Bronchial epithelial cell (primary cell): ENCODE results near the gene PDZD2. TPM values are rescaled to one million over a fixed set of nuclear protein-coding genes. Genes with fewer than 3 reads are reported as not detected.
A peak's percentile ranks its signal among the peaks of the same experiment; 100 is the strongest.

Source experiments
- DNase-seq: peaks from one replicate; pipeline ENCODE4 v3.0.0-alpha.2; 2010; ENCODE audit warnings: low read depth
- FAIRE-seq: peaks from 2 replicates; lab custom pipeline; 2011; peaks lifted over from hg19 to GRCh38; lab: Jason Lieb, UNC
- H3K27me3 ChIP-seq: 2 replicates; pipeline ENCODE4 v1.5.1; 2011; ENCODE audit warnings: low read length; ENCODE audit not compliant: control insufficient read depth, insufficient read depth
- H3K36me3 ChIP-seq: 2 replicates; pipeline ENCODE4 v1.5.1; 2011; ENCODE audit warnings: low read length; ENCODE audit not compliant: control insufficient read depth, insufficient read depth
- H3K4me3 ChIP-seq: 2 replicates; pipeline ENCODE4 v1.5.1; 2011; ENCODE audit warnings: mild to moderate bottlenecking, low read depth, low read length, control low read depth
- CTCF ChIP-seq: IDR thresholded peaks from 2 replicates; pipeline ENCODE4 v1.5.1; 2011; ENCODE audit warnings: mild to moderate bottlenecking, moderate library complexity, low read length, control low read depth, inconsistent platforms; ENCODE audit not compliant: insufficient read depth, severe bottlenecking
- total RNA-seq: library from RNA; depleted of rRNA; stranded (reverse); fragments of >200 nt; gene quantifications from 2 replicates; pipeline ENCODE4 v1.2.1, GENCODE V29; 2014

PDZD2 gene
- total RNA-seq, 1 donor from 2014 or later = 1.8 TPM

DNA sequence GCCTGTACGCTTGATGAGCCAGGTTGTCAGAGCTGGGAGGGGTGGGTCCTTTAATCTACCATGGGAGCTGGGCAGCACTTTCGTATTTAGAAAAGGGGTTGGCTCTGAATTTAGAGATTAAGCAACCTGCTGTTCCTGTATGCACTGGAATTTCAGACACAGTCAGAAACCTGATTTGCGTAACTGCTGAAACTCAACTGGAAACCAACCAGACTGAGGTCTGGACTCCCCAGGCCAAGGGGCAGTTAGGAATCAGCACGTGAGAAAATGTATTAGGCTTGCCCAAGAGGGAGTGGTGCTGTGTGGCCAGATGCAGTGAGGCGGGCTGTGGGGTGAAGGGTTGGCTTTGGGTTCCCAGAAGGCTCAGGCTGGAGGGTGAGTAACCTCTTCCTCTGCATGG is 300.2 kb downstream of the PDZD2 start:
- no peak for TF ChIP-seq CTCF
- Histone ChIP-seq H3K27me3 (no peaks in the 10 kb centered on the region), H3K4me3 (no peak overlapping the region), H3K36me3 (no peaks in the 10 kb centered on the region)
- FAIRE-seq (no peak), DNase-seq (peak; percentile 63)

- Histone ChIP-seq H3K4me3 (no peak overlapping the region), H3K36me3 (no peaks in the 10 kb centered on the region), H3K27me3 (no peaks in the 10 kb centered on the region)
- DNase-seq (peak; percentile 78), FAIRE-seq (no peak)
- TF ChIP-seq CTCF = no peak
These were observed 302.3 kb downstream of the PDZD2 start for GRCh38 chr5:31941151-31941755.

DNA sequence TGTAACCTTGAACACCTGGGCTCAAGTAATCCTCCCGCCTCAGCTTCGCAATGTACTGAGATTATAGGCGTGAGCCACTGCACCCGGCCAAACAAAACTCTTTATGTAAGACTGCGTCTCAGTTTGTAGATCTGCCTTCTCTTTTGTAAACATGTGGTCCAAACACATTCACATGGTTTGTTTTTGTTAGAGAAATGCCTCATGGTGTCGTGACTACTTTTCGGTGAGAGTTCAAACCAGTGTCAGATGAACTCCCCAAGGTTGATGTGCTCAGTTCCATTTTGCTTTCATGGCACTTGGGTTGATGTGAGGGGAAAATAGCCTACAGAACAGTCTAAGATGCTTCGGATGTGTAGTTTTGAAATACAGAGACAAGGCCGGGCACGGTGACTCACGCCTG is 303.6 kb downstream of the PDZD2 start:
- no peaks in the 10 kb centered on the region for H3K36me3 ChIP-seq
- TF ChIP-seq CTCF = no peak
- no peak overlapping the region for H3K4me3 ChIP-seq
- FAIRE-seq (no peak), DNase-seq (no peak)
- no peaks in the 10 kb centered on the region for H3K27me3 ChIP-seq

GRCh38 chr5:31944684-31945445 is 305.9 kb downstream of the PDZD2 start:
- Histone ChIP-seq H3K36me3 (no peaks in the 10 kb centered on the region), H3K27me3 (no peaks in the 10 kb centered on the region), H3K4me3 (no peak overlapping the region)
- TF ChIP-seq CTCF = no peak
- FAIRE-seq (no peak), DNase-seq (no peak)

- FAIRE-seq (no peak), DNase-seq (peak; percentile 93)
- no peak for TF ChIP-seq CTCF
These were observed 309.1 kb downstream of the PDZD2 start for GRCh38 chr5:31948006-31948405.

More at GRCh38 chr5:31948006-31948405, 309.1 kb downstream of the PDZD2 start:
- Histone ChIP-seq H3K36me3 (no peaks in the 10 kb centered on the region), H3K4me3 (no peak overlapping the region), H3K27me3 (no peaks in the 10 kb centered on the region)
